ENCODE results near the gene FADS2.
A peak's percentile ranks its signal among the peaks of the same experiment; 100 is the strongest.

FADS2 gene

DNA sequence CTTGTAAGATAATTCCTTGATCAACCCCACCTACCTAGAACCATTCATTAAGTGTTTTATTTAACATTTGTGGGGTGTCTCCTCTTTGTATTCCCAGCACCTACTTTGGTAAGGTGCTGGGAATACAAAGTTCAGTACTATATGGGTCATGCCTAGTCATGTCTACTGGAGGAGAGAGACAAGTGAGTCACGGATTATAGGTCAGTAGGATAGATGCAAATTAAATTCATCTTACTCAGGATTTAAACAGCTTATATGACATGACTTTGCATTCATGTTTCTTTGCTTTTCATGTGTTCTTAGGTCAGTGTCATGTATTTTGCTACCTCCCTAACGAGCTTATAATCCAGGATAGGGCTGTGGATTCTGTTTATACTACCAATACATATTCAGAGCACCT, 7.9 kb upstream of the FADS2 start:
- peak; percentile 91 for DNase-seq (ENCODE audit: insufficient read length, low spot score)
- peak; percentile 71 for FAIRE-seq
- TF ChIP-seq POLR2A (IDR thresholded peaks at IDR 0.05; ENCODE audit: low read depth, low read length) = no peak

GRCh38 chr11:61826930-61827570, 1.1 kb upstream of the FADS2 start:
- TF ChIP-seq POLR2A (IDR thresholded peaks at IDR 0.05; ENCODE audit: low read depth, low read length) = no peak
- FAIRE-seq = no peak
- no peak for DNase-seq (ENCODE audit: insufficient read length, low spot score)

- no peak for DNase-seq (ENCODE audit: insufficient read length, low spot score)
- TF ChIP-seq POLR2A (IDR thresholded peaks at IDR 0.05; ENCODE audit: low read depth, low read length) = no peak
- no peak for FAIRE-seq
Measured at GRCh38 chr11:61828379-61828628, 204 bp downstream of the FADS2 start.

DNA sequence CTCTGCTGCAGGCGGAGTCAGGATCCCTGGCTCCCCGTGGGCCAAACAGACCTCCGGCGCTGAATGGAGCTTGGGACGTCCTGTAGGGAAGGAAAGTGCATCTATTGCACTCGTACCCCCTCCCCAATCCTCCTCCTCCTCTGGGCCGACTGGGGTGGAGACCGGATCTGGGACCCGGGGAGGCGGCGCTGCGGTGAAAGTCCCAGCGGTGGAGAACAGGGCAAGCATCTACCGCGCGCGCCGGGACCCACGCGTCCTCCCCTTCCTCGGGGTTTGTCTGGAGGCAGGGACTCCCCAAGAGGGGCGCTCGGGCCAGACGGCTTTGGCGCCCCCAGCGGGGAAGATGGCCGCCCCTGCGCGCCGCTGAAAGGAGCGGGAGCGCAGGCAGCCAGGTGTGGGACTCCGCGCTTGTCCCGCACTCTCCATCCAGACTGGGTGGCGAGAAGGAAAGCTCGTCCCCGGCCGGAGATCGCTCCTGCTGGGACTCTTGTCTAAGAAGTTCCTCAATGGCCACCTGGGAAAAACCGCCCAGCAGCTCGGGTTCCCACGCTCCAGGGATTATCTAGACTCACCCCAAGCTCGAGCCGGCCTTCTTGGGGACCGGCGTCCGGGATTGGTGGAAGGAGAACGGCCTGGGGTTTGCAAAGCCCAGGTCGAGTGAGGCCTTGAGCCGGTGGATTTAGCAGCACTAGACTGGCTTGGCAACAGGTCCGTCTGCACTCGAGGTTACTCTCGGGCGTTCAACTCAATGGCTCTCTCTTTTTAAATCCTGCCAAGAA, 718 bp downstream of the FADS2 start:
- 0 out of 2 replicates have a peak, but pooled peaks have one; percentile 11 for TF ChIP-seq POLR2A (IDR thresholded peaks at IDR 0.05; ENCODE audit: low read depth, low read length)
- DNase-seq (ENCODE audit: insufficient read length, low spot score) (no peak), FAIRE-seq (no peak)

GRCh38 chr11:61829806-61830205, 1.7 kb downstream of the FADS2 start:
- no peak for FAIRE-seq
- TF ChIP-seq POLR2A (IDR thresholded peaks at IDR 0.05; ENCODE audit: low read depth, low read length) = no peak

GRCh38 chr11:61830237-61831105, 2.4 kb downstream of the FADS2 start:
- no peak for TF ChIP-seq POLR2A (IDR thresholded peaks at IDR 0.05; ENCODE audit: low read depth, low read length)
- FAIRE-seq (no peak), DNase-seq (ENCODE audit: insufficient read length, low spot score) (no peak)

More at GRCh38 chr11:61829806-61830205, 1.7 kb downstream of the FADS2 start:
- DNase-seq (ENCODE audit: insufficient read length, low spot score) = no peak

DNA sequence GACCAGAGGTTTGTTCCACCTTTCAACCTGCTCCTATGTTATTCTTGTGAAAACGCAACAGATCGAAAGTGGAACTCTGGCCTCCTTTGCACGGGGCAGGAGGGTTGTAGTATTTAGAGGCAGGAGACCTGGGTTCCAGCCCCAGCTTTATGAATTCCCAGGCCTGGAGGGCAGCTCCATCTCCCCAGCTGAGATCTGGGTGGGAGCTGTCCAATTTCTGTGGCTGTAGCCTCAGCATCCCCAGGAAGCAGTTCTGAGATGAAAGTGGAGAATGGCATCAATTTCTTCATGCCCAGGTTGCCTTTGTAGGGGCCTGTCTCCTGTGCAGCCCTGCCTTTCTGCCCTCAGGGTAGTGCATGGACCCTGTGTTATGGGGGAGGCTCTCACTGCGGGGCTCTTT, 4.1 kb downstream of the FADS2 start:
- no peak for TF ChIP-seq POLR2A (IDR thresholded peaks at IDR 0.05; ENCODE audit: low read depth, low read length)
- DNase-seq (ENCODE audit: insufficient read length, low spot score) = no peak
- no peak for FAIRE-seq

- no peak for TF ChIP-seq POLR2A (IDR thresholded peaks at IDR 0.05; ENCODE audit: low read depth, low read length)
- FAIRE-seq (no peak), DNase-seq (ENCODE audit: insufficient read length, low spot score) (no peak)
Measured at GRCh38 chr11:61832754-61833153, 4.7 kb downstream of the FADS2 start.

- no peak for DNase-seq (ENCODE audit: insufficient read length, low spot score)
- TF ChIP-seq POLR2A (IDR thresholded peaks at IDR 0.05; ENCODE audit: low read depth, low read length) = no peak
- no peak for FAIRE-seq
Measured at GRCh38 chr11:61833471-61833870, 5.4 kb downstream of the FADS2 start.

GRCh38 chr11:61833926-61834277, 5.8 kb downstream of the FADS2 start:
- TF ChIP-seq POLR2A (IDR thresholded peaks at IDR 0.05; ENCODE audit: low read depth, low read length) = no peak
- DNase-seq (ENCODE audit: insufficient read length, low spot score) = no peak
- FAIRE-seq = no peak

DNA sequence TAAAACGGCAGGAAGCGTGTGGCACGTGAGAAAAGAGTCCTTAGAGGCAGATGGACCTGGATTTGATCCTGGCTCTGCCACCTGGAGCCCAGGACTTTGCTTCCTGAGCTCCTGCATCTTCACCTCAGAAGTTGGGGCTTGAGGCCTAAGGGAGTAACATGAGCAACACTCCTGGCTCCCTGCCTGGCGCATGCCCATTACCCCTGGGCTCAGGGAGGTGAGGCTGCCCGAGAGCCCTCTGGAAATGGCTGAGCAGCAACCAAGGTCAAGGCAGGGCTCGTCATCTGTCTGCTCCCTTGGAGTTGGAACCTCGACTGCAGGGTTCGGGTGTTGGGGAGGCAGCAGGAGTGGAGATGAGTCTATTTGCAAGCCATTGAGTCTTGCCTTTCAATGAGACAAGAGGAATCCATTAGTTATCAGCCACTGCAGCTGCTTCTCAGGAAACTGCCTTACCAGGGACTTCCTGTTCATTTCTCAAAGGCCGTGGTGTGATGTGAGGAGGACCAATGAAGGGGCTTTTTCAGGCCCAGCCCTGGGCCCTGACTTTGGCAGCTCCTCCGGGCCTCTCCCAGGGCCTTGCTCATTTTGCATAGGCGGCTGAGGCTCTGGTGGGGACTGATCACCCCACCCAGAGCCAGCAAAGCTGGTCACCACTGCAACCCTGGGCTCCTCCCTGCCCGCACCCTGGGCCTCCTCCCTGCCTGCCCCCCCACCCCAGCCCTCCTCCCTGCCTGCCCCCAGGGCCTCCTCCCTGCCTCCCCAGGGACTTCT, 6.4 kb downstream of the FADS2 start:
- FAIRE-seq (no peak), DNase-seq (ENCODE audit: insufficient read length, low spot score) (no peak)
- TF ChIP-seq POLR2A (IDR thresholded peaks at IDR 0.05; ENCODE audit: low read depth, low read length) = no peak

- no peak for TF ChIP-seq POLR2A (IDR thresholded peaks at IDR 0.05; ENCODE audit: low read depth, low read length)
- no peak for FAIRE-seq
- no peak for DNase-seq (ENCODE audit: insufficient read length, low spot score)
Measured at GRCh38 chr11:61836193-61836592, 8.1 kb downstream of the FADS2 start.

DNA sequence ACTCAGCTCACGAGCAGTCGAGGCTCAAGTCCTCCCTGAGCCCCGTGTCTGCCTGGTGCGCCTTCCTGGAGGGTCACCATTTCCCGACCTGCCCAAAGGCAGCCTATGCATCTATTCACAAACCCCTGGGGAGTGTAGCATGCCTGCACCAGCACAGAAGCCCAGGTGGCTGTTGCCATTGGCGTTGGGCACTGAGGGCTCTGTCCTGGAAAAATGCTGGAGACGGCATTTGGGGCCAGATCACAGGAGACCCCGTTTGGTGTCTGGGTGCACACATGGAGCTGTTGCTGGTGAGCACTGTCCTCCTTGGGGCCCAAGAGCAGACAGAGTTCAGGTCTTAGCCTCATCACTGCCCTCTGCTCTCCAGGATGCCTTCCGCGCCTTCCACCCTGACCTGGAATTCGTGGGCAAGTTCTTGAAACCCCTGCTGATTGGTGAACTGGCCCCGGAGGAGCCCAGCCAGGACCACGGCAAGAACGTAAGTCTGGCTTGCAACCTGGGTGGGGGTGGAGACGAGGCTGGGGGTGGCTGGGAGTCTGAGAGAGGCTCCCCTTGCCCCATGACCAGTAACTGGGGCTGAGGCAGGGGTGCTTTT, 9.4 kb downstream of the FADS2 start:
- no peak for TF ChIP-seq POLR2A (IDR thresholded peaks at IDR 0.05; ENCODE audit: low read depth, low read length)
- FAIRE-seq (no peak), DNase-seq (ENCODE audit: insufficient read length, low spot score) (no peak)

All from H54 (cell line).